Renal cortex interstitium (tissue), 15 donors: ENCODE measurements around the gene RPS24. TPM values are rescaled to one million over a fixed set of nuclear protein-coding genes. Genes with fewer than 3 reads are reported as not detected.
"Not testable (repeated sequence)": the region's sequence is repeated elsewhere in the genome, so short reads cannot be mapped to it uniquely, and the experiment has no call there.

Experiments
- DNase-seq, 11 donors: peaks; one replicate each; pipeline ENCODE4 v3.0.0-alpha.2; 2013; ENCODE audit warnings: low read depth in 9 of 11, low spot score in 4 of 11; ENCODE audit errors: extremely low read depth in 1 of 11
- long read RNA-seq, 16 experiments: transcript quantifications; one replicate each; lab custom pipeline, GENCODE V29; 2026
- polyA plus RNA-seq, 3 donors: library from polyadenylated mRNA; unstranded; fragments of 120-200 nt; gene quantifications; one replicate each; pipeline ENCODE4 v1.2.1, GENCODE V29; 2013; ENCODE audit not compliant: insufficient read length in 3 of 3

The RPS24 gene
- polyA plus RNA-seq = 1,000 to 10,000 TPM; 2,698 to 3,929 (median 3,357) TPM
- long read RNA-seq, donor 1, transcript RPS24-214 (5 exons, 634 nt) = minor isoform, 79 of 2,194 reads
- long read RNA-seq, donor 1, transcript RPS24-207 (3 exons, 1,104 nt) = minor isoform, 74 of 2,194 reads
- long read RNA-seq, donor 1, transcript RPS24-219 (6 exons, 684 nt) = major isoform, 776 of 2,194 reads
- long read RNA-seq, donor 1, transcript RPS24-211 (1 exons, 2,146 nt) = minor isoform, 225 of 2,194 reads
- long read RNA-seq, donor 1, partial matches to known transcripts = 631 of 2,194 reads
- long read RNA-seq, donor 1, other reads (novel, unspliced or antisense) = 341 of 2,194 reads
- long read RNA-seq, donor 2, transcript RPS24-214 (5 exons, 634 nt) = minor isoform, 75 of 2,279 reads
- long read RNA-seq, donor 2, transcript RPS24-210 (4 exons, 1,008 nt) = minor isoform, 71 of 2,279 reads
- long read RNA-seq, donor 2, transcript RPS24-211 (1 exons, 2,146 nt) = minor isoform, 290 of 2,279 reads
- long read RNA-seq, donor 2, transcript RPS24-219 (6 exons, 684 nt) = major isoform, 726 of 2,279 reads
- long read RNA-seq, donor 2, partial matches to known transcripts = 738 of 2,279 reads
- long read RNA-seq, donor 2, other reads (novel, unspliced or antisense) = 311 of 2,279 reads
- long read RNA-seq, donor 3, transcript RPS24-207 (3 exons, 1,104 nt) = minor isoform, 119 of 4,127 reads
- long read RNA-seq, donor 3, transcript RPS24-219 (6 exons, 684 nt) = major isoform, 1,792 of 4,127 reads
- long read RNA-seq, donor 3, transcript RPS24-211 (1 exons, 2,146 nt) = minor isoform, 547 of 4,127 reads
- long read RNA-seq, donor 3, transcript RPS24-210 (4 exons, 1,008 nt) = minor isoform, 102 of 4,127 reads
- long read RNA-seq, donor 3, partial matches to known transcripts = 656 of 4,127 reads
- long read RNA-seq, donor 3, other reads (novel, unspliced or antisense) = 819 of 4,127 reads
- long read RNA-seq, donor 4, transcript RPS24-207 (3 exons, 1,104 nt) = minor isoform, 71 of 2,184 reads
- long read RNA-seq, donor 4, transcript RPS24-210 (4 exons, 1,008 nt) = minor isoform, 77 of 2,184 reads
- long read RNA-seq, donor 4, transcript RPS24-211 (1 exons, 2,146 nt) = minor isoform, 297 of 2,184 reads
- long read RNA-seq, donor 4, transcript RPS24-219 (6 exons, 684 nt) = major isoform, 895 of 2,184 reads
- long read RNA-seq, donor 4, partial matches to known transcripts = 350 of 2,184 reads
- long read RNA-seq, donor 4, other reads (novel, unspliced or antisense) = 433 of 2,184 reads
- long read RNA-seq, donor 5 = 0 reads
- long read RNA-seq, donor 6, transcript RPS24-207 (3 exons, 1,104 nt) = minor isoform, 93 of 2,823 reads
- long read RNA-seq, donor 6, transcript RPS24-219 (6 exons, 684 nt) = major isoform, 1,011 of 2,823 reads
- long read RNA-seq, donor 6, transcript RPS24-211 (1 exons, 2,146 nt) = minor isoform, 273 of 2,823 reads
- long read RNA-seq, donor 6, transcript RPS24-210 (4 exons, 1,008 nt) = minor isoform, 89 of 2,823 reads
- long read RNA-seq, donor 6, partial matches to known transcripts = 760 of 2,823 reads
- long read RNA-seq, donor 6, other reads (novel, unspliced or antisense) = 521 of 2,823 reads
- long read RNA-seq, donor 7, transcript RPS24-211 (1 exons, 2,146 nt) = minor isoform, 523 of 3,932 reads
- long read RNA-seq, donor 7, transcript RPS24-207 (3 exons, 1,104 nt) = minor isoform, 127 of 3,932 reads
- long read RNA-seq, donor 7, transcript RPS24-214 (5 exons, 634 nt) = minor isoform, 153 of 3,932 reads
- long read RNA-seq, donor 7, transcript RPS24-219 (6 exons, 684 nt) = major isoform, 1,516 of 3,932 reads
- long read RNA-seq, donor 7, partial matches to known transcripts = 765 of 3,932 reads
- long read RNA-seq, donor 7, other reads (novel, unspliced or antisense) = 720 of 3,932 reads
- long read RNA-seq, donor 8, transcript RPS24-219 (6 exons, 684 nt) = major isoform, 1,625 of 5,035 reads
- long read RNA-seq, donor 8, transcript RPS24-207 (3 exons, 1,104 nt) = minor isoform, 204 of 5,035 reads
- long read RNA-seq, donor 8, transcript RPS24-210 (4 exons, 1,008 nt) = minor isoform, 145 of 5,035 reads
- long read RNA-seq, donor 8, transcript RPS24-211 (1 exons, 2,146 nt) = minor isoform, 688 of 5,035 reads
- long read RNA-seq, donor 8, partial matches to known transcripts = 1,532 of 5,035 reads
- long read RNA-seq, donor 8, other reads (novel, unspliced or antisense) = 738 of 5,035 reads
- long read RNA-seq, donor 9, transcript RPS24-219 (6 exons, 684 nt) = major isoform, 946 of 2,477 reads
- long read RNA-seq, donor 9, transcript RPS24-211 (1 exons, 2,146 nt) = minor isoform, 321 of 2,477 reads
- long read RNA-seq, donor 9, transcript RPS24-207 (3 exons, 1,104 nt) = minor isoform, 88 of 2,477 reads
- long read RNA-seq, donor 9, transcript RPS24-214 (5 exons, 634 nt) = minor isoform, 79 of 2,477 reads
- long read RNA-seq, donor 9, partial matches to known transcripts = 439 of 2,477 reads
- long read RNA-seq, donor 9, other reads (novel, unspliced or antisense) = 534 of 2,477 reads
- long read RNA-seq, donor 10, transcript RPS24-211 (1 exons, 2,146 nt) = minor isoform, 488 of 3,348 reads
- long read RNA-seq, donor 10, transcript RPS24-219 (6 exons, 684 nt) = major isoform, 1,283 of 3,348 reads
- long read RNA-seq, donor 10, transcript RPS24-207 (3 exons, 1,104 nt) = minor isoform, 101 of 3,348 reads
- long read RNA-seq, donor 10, transcript RPS24-210 (4 exons, 1,008 nt) = minor isoform, 97 of 3,348 reads
- long read RNA-seq, donor 10, partial matches to known transcripts = 660 of 3,348 reads
- long read RNA-seq, donor 10, other reads (novel, unspliced or antisense) = 637 of 3,348 reads
- long read RNA-seq, donor 11, transcript RPS24-211 (1 exons, 2,146 nt) = minor isoform, 305 of 1,838 reads
- long read RNA-seq, donor 11, transcript RPS24-210 (4 exons, 1,008 nt) = minor isoform, 55 of 1,838 reads
- long read RNA-seq, donor 11, transcript RPS24-207 (3 exons, 1,104 nt) = minor isoform, 65 of 1,838 reads
- long read RNA-seq, donor 11, transcript RPS24-219 (6 exons, 684 nt) = major isoform, 737 of 1,838 reads
- long read RNA-seq, donor 11, partial matches to known transcripts = 230 of 1,838 reads
- long read RNA-seq, donor 11, other reads (novel, unspliced or antisense) = 395 of 1,838 reads
- long read RNA-seq, donor 12, transcript RPS24-211 (1 exons, 2,146 nt) = minor isoform, 153 of 1,585 reads
- long read RNA-seq, donor 12, transcript RPS24-207 (3 exons, 1,104 nt) = minor isoform, 46 of 1,585 reads
- long read RNA-seq, donor 12, transcript RPS24-219 (6 exons, 684 nt) = major isoform, 482 of 1,585 reads
- long read RNA-seq, donor 12, transcript RPS24-210 (4 exons, 1,008 nt) = minor isoform, 58 of 1,585 reads
- long read RNA-seq, donor 12, partial matches to known transcripts = 532 of 1,585 reads
- long read RNA-seq, donor 12, other reads (novel, unspliced or antisense) = 270 of 1,585 reads
- long read RNA-seq, donor 13 = 0 reads
- long read RNA-seq, donor 14, transcript RPS24-219 (6 exons, 684 nt) = major isoform, 1,448 of 3,095 reads
- long read RNA-seq, donor 14, transcript RPS24-211 (1 exons, 2,146 nt) = minor isoform, 357 of 3,095 reads
- long read RNA-seq, donor 14, transcript RPS24-207 (3 exons, 1,104 nt) = minor isoform, 84 of 3,095 reads
- long read RNA-seq, donor 14, transcript RPS24-214 (5 exons, 634 nt) = minor isoform, 84 of 3,095 reads
- long read RNA-seq, donor 14, partial matches to known transcripts = 444 of 3,095 reads
- long read RNA-seq, donor 14, other reads (novel, unspliced or antisense) = 597 of 3,095 reads
- long read RNA-seq, donor 15, transcript RPS24-207 (3 exons, 1,104 nt) = minor isoform, 51 of 1,049 reads
- long read RNA-seq, donor 15, transcript RPS24-219 (6 exons, 684 nt) = major isoform, 445 of 1,049 reads
- long read RNA-seq, donor 15, transcript RPS24-210 (4 exons, 1,008 nt) = minor isoform, 29 of 1,049 reads
- long read RNA-seq, donor 15, transcript RPS24-211 (1 exons, 2,146 nt) = minor isoform, 134 of 1,049 reads
- long read RNA-seq, donor 15, partial matches to known transcripts = 181 of 1,049 reads
- long read RNA-seq, donor 15, other reads (novel, unspliced or antisense) = 181 of 1,049 reads
- long read RNA-seq, donor 16, transcript RPS24-211 (1 exons, 2,146 nt) = minor isoform, 871 of 5,893 reads
- long read RNA-seq, donor 16, transcript RPS24-207 (3 exons, 1,104 nt) = minor isoform, 167 of 5,893 reads
- long read RNA-seq, donor 16, transcript RPS24-214 (5 exons, 634 nt) = minor isoform, 147 of 5,893 reads
- long read RNA-seq, donor 16, transcript RPS24-219 (6 exons, 684 nt) = major isoform, 2,485 of 5,893 reads
- long read RNA-seq, donor 16, partial matches to known transcripts = 981 of 5,893 reads
- long read RNA-seq, donor 16, other reads (novel, unspliced or antisense) = 1,106 of 5,893 reads

DNA sequence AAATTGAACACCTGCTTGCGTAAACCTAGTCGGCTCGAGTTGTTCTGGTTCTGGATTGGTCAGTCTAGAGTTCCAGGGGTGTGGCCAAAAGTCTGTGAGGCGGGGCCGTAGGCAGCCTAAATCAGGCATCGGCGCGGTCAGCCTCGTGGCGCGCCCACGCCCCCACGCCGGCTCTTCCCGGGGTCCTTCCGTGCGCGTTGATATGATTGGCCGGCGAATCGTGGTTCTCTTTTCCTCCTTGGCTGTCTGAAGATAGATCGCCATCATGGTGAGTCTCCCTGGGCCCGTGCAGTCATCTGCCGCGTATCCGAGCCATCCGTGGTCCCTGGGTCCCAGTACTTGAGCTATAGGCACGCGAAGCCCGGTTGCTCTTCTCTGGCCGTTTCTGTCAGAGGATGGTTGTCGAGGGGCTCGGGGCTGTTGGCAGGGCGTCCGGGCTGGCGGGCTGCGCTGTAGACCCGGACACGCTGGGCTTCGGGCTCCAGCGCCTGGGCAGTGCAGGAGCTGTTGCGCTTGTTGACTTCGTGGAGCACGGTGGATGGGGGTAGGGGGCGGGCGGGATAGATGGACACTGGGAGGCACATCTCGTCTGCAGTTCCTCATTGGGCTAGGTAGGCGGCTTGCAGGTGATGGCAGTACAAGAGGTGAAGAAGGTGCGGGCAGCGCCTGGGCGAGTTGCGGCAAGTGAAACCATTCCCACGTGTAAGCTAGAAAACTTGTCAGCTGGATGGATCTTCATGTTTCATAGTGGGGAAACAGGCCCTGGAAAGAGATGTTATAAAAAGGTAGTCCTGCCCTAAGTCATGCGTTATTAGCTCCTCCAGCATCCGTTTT, at the start of gene RPS24:
Gene RPS24 (plus strand): TSS at position 227 of the 834 bp plus-strand sequence. CDS start 39 bp downstream, at position 266.
- DNase-seq = peak; percentile 91 to 97 (median 95)

DNA sequence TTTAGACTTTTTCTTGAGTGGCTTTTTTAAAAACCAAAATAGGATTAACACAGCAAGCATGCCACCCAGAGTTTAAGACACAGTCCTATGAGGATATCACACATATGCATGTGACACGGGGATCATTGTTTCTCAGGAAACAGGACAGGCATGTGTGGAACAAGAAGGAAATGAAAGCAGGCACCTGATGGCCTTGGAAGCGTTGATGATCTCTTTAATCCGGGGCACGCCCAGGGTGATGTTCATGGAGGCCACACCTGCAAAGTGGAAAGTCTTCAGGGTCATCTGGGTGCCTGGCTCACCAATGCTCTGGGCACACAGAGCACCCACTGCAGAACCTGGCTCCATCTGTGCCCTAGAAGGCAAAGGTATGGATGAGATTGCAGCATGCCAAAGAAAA, 48.7 kb upstream of the RPS24 start:
- DNase-seq = no peak

DNA sequence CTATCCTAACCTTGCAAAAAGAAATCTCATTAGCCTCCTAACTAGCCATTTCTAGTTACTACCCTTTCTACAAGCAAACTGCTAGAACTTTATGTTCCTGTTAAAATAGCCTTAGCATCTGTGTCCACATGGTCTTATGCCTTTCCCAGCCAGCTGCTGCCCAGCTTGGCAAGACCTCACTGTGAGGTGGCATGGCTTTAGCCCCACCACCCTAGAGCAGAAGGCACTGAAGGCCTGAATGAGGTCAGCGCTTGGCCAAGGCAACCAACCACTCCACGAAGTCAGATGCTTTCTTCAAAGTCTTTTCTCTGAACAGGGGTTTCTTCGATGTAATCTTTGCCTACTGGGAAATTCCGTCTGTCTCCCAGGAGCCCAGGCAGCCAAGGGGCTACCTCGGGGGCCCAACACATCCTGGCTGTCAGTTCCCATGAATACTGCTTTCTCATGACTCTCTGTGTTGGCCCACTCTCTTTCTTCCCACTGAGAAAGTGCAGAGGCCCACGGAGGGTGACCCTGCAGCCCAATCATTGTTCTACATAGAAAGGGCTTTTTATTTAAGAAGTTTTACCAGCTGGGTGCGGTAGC, 45.9 kb upstream of the RPS24 start:
- DNase-seq = no peak

DNA sequence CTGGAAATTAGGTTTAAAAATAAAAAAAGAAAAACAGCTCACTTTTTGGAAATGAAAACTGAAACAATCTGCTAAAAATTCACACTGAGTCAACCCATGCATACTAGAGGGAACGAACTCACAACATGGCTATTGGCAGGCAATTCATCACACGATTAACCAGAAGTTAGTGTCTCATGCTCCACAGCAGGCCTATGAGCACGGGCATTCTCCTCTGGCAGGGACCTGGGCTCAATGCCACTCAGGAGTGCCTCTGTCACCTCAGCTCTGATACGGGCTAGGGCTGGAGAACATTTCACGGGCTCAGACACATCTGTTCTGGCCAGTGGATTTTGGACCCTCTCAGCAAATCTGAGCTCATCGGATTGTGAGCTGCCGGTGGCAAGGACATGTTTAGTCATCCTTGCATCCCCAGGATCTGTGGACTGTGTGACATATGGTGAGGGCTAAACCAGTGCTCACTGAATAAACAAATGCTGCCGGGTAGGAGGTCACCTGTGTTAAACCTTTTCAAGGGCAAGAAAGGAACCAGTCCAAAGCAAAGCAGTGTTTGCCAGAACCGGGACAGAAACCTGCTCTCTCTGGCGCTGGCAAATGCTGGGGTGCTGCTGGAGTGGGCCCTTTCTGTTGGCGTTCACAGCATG, 44.5 kb upstream of the RPS24 start:
- DNase-seq = no peak

DNA sequence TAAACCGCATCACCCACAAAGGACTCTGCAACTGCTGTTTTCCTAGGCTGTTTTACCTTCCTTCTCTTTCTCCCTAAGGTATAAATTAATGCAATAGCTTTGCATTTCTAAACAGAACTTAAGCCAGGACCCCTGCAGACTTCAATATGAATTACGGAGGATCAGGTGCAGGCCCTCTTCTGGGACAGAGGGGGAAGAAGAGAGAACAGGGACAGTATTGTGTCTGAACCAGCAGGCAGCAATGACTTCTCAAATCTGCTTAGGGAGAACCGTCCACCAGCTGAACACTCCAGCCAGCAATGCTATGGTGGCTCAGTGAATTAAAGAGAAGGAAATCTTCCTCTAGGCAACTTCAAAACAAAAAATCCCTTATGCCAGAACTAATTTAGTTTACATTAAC, 40.0 kb upstream of the RPS24 start:
- DNase-seq = no peak

DNA sequence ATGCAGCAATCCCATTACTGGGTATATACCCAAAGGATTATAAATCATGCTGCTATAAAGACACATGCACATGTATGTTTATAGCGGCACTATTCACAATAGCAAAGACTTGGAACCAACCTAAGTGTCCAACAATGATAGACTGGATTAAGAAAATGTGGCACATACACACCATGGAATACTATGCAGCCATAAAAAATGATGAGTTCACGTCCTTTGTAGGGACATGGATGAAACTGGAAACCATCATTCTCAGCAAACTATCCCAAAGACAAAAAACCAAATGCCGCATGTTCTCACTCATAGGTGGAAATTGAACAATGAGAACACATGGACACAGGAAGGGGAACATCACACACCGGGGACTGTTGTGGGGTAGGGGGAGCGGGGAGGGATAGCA, 34.9 kb upstream of the RPS24 start:
- not testable (repeated sequence) for DNase-seq

DNA sequence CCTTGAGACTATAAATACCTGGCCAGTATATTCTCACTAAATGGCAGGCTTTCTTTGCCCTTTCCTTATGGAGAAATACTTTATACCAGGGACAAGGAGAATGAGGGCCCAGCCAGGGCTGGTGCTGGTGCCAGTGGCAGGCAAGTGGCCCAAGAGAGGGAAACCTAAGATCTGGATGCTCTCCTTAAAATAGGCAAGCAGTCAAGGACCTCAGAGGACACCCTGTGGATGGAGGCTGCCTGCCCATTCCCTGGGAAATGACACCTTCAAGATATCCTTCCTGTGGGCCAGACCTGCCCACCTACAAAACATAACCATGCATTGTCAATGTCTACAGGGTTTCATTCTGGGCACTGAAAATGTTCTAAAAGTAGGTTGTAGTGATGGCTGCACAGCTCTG, 33.5 kb upstream of the RPS24 start:
- DNase-seq = no peak

DNA sequence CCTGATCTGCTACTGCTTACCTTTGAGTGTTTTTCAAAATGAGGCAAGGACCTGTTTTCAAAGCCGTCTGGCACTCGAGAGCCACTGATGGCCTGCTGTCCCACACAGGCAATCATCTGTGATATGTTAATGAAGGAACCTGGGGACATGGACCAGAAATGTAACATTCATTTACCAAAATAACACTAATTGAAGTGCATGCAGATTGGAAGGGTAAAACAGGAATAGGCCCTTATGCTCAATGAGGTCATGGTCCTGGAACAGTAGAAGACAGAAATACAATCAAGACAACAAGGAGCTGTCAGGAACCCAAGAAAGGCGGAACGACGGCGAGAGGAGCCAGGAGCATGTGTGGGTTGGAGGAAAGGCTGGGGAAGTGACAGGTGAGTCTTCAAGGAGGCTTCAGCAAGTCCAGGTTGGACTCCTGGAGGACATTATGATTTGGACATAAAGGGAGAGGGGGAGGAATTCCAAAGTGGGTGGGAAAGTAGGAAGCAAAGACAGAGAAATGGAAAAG, 32.6 kb upstream of the RPS24 start:
- no peak for DNase-seq

DNA sequence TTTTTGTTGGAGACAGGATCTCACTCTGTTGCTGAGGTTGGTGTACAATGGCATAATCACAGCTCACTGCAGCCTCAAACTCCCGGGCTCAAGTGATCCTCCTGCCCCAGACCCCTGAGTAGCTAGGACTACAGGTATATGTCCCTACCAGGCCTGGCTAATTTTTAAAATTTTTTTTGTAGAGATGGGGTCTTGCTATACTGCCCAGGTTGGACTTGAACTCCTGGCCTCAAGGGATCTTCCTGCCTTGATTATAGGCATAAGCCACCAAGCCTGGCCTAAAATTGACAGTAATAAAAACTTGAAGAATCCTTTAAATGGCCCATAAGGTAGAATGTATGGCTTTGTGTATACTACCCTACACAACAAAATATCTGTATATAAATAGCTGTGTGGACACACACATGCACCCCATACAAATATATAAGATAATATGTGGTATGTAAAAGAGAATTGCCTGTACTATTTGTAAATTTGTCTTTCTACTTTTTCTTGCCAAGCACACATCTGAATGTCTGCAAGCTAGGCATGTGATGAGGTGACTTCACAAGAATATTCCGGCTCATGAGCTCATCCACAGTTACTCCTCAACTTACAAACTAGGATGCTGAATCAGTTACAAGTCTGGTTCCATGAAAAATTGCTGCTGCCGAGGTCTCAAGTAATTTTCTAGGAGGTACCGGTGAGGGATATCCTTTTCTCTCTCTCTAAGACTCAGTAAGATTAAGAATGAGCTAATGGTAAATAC, 30.9 kb upstream of the RPS24 start:
- no peak for DNase-seq

DNA sequence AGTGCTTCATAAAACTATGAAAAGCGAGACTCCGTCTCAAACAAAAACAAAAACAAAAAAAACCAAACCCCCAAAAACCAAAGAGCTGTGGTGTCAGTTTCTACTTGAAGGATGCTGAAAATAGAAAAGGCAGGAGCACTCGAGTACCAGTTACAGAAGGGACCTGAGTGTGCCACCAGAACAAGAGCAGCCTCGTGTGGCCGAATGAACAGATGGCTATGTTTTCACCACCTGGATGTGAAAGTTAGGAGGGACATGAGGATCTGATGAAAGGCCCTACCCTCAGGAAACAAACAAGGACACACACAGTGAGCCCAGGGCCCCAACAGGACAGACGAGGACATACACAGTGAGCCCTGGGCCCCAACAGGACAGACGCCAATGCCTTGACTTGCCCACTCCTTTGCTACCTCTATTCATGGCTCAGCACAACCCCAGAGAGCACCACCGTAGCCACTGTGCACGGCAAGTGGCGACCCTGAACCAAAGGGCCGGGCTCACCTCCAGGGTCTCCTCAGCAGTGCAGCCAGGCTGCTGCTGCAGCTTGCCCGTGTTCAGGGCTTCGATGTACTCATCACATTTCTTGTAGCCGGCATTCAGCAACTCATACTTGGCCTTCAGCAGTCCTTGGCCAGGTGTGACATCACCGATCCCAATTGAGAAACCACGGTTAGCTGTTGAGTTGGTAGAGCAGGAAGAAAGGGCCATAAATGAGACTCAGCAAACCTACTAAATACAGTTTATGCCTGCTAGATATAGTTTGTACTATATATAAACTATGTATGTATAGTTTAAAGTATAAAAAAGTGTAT, 29.2 kb upstream of the RPS24 start:
- no peak for DNase-seq
